ENCODE data around the gene KCTD17.

DNA sequence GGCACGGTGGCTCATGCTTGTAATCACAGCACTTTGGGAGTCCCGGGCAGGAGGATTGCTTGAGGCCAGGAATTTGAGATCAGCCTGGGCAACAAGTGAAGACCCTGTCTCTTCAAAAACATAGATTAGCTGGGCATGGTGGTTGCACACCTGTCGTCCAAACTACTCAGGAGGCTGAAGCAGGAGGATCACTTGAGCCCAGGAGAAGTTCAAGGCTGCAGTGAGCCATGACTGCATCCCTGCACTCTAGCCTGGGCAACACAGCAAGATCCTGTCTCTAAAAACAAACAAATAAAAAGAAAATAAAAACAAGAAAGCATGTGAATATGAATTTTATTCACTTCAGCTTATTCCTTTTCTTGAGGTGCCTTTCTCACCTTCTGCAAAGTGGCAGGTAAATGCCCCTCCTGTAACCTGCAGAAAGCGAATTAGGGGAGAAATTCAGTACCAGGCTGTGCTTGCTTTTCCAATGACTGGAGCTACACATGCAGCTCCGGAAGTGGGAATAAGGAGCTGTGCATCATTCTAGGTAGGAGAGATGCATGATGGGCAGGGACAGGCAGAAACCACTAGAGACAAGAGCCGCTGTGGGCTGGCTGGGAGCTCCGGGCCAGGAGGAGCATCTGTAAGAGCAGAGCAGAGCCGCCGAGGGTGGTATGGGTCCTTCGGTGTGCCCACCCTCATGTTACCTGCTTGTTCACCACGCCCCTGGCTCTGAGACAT, 14.7 kb upstream of the KCTD17 start:
- TF ChIP-seq, protein P1, sequence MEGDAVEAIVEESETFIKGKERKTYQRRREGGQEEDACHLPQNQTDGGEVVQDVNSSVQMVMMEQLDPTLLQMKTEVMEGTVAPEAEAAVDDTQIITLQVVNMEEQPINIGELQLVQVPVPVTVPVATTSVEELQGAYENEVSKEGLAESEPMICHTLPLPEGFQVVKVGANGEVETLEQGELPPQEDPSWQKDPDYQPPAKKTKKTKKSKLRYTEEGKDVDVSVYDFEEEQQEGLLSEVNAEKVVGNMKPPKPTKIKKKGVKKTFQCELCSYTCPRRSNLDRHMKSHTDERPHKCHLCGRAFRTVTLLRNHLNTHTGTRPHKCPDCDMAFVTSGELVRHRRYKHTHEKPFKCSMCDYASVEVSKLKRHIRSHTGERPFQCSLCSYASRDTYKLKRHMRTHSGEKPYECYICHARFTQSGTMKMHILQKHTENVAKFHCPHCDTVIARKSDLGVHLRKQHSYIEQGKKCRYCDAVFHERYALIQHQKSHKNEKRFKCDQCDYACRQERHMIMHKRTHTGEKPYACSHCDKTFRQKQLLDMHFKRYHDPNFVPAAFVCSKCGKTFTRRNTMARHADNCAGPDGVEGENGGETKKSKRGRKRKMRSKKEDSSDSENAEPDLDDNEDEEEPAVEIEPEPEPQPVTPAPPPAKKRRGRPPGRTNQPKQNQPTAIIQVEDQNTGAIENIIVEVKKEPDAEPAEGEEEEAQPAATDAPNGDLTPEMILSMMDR (IDR thresholded peaks at IDR 0.05), result no peak
- TF ChIP-seq POLR2A (IDR thresholded peaks at IDR 0.05), result no peak
